VCaP (cell line): Measurements from ENCODE around the gene GNAQ.

Experiments used
- H3K27ac ChIP-seq: fragments of 450-650 bp; 2 replicates; pipeline ENCODE4 v1.5.1; 2017
- CTCF ChIP-seq: fragments of 450-650 bp; conservative IDR thresholded peaks from 2 replicates; pipeline ENCODE4 v1.5.1; 2017; ENCODE audit warnings: mild to moderate bottlenecking, moderate library complexity

GNAQ gene

GRCh38 chr9:78000221-78000620, 31.4 kb downstream of the GNAQ start:
- no peak for TF ChIP-seq CTCF

GRCh38 chr9:77999231-77999631, 32.4 kb downstream of the GNAQ start:
- H3K27ac ChIP-seq, result peak overlapping the region; percentile 83
- no peak for TF ChIP-seq CTCF

More at GRCh38 chr9:78000221-78000620, 31.4 kb downstream of the GNAQ start:
- no peak overlapping the region for H3K27ac ChIP-seq

GRCh38 chr9:77997611-77998284, 33.9 kb downstream of the GNAQ start:
- H3K27ac ChIP-seq, result peak overlapping the region; percentile 83
- TF ChIP-seq CTCF, result no peak

- peak overlapping the region; percentile 83 for H3K27ac ChIP-seq
- no peak for TF ChIP-seq CTCF
Measured at GRCh38 chr9:77996696-77997095, 34.9 kb downstream of the GNAQ start.

- TF ChIP-seq CTCF, result no peak
- H3K27ac ChIP-seq, result no peak overlapping the region
Measured at GRCh38 chr9:77991191-77991590, 40.4 kb downstream of the GNAQ start.

- H3K27ac ChIP-seq, result no peak overlapping the region
- TF ChIP-seq CTCF, result no peak
Measured at GRCh38 chr9:77989909-77990308, 41.7 kb downstream of the GNAQ start.

GRCh38 chr9:77989458-77989857, 42.2 kb downstream of the GNAQ start:
- no peak for TF ChIP-seq CTCF
- no peak overlapping the region for H3K27ac ChIP-seq
